ENCODE measurements around the gene CITED2. TPM values are rescaled to one million over a fixed set of nuclear protein-coding genes. Genes with fewer than 3 reads are reported as not detected.
A peak's percentile ranks its signal among the peaks of the same experiment; 100 is the strongest.

Gene CITED2, protein sequence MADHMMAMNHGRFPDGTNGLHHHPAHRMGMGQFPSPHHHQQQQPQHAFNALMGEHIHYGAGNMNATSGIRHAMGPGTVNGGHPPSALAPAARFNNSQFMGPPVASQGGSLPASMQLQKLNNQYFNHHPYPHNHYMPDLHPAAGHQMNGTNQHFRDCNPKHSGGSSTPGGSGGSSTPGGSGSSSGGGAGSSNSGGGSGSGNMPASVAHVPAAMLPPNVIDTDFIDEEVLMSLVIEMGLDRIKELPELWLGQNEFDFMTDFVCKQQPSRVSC
- 100 to 1,000 TPM in 1 of 3 donors, 10 to 100 TPM in 2; 73.9 to 103 (median 88.1) TPM for total RNA-seq
- long read RNA-seq, donor 1, partial matches to known transcripts, result 0 of 5 reads
- long read RNA-seq, donor 1, other reads (novel, unspliced or antisense), result 3 of 5 reads
- long read RNA-seq, donor 2, partial matches to known transcripts, result 0 of 1 reads
- long read RNA-seq, donor 2, other reads (novel, unspliced or antisense), result 0 of 1 reads

DNA sequence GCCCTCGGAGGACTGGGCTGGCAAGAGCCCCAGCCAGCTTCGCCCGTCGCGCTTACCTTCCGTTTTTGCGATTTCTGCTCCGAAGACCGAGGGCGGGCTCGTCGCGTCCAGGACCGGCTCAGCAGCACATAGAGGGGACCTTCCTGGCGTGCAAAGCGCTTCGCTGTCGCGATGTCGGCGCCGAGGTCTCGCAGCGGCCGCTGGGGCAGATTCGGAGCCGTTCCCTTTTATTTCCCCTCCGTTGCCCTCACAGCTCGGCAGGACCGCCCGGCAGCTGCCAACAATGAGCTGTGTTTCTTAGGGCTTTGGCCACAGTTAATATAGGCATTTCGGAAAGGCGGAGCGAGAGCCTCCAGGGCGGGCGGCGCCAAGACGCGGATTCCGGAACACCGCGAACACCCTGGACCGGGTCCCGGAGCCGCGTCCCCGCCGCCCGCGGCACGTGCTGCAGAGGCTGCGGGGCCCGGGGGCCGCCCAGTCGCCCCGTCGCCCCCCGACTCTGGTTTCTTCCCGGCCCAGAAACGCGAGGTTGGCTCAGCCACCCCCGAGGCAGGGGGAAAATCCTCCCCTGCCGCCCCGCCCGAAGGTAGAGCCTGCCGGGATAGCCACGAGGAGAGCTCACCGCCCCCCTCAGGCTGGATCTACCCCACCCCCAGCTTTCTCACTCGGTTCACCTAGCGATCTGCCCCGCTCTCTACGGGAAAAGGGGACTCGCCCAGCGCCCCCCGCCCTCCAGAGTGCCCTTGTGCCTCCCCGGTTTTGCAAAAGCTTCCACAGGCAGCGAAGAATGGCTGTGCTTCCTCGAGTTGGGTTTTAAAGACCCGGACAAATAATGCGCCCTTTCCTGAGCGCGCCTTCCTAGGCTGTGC lies at the start of gene CITED2:
CITED2 (minus strand) TSS at position 292 of the 869 bp plus-strand sequence. CDS start 704 bp downstream, outside the sequence.
- Histone ChIP-seq H3K36me3 (ENCODE audit: low read depth) (no peaks in the 10 kb centered on the region), H3K4me3 (peak within 1 kb of the TSS; percentile 95), H3K9me3 (no peaks in the 10 kb centered on the region), H3K4me1 (ENCODE audit: low read depth) (peaks cover 23% of the 10 kb centered on the region)
- DNase-seq (peak; percentile 95 to 96 (median 96)), ATAC-seq (peak; percentile 85)
- intact Hi-C loops (cut with DNase I, micrococcal nuclease), result loop anchor here (5.0 to 10.0 kb wide), 5 partner anchors 160 to 610 kb away; no protein-coding TSS in a partner anchor
- TF ChIP-seq, protein P1, sequence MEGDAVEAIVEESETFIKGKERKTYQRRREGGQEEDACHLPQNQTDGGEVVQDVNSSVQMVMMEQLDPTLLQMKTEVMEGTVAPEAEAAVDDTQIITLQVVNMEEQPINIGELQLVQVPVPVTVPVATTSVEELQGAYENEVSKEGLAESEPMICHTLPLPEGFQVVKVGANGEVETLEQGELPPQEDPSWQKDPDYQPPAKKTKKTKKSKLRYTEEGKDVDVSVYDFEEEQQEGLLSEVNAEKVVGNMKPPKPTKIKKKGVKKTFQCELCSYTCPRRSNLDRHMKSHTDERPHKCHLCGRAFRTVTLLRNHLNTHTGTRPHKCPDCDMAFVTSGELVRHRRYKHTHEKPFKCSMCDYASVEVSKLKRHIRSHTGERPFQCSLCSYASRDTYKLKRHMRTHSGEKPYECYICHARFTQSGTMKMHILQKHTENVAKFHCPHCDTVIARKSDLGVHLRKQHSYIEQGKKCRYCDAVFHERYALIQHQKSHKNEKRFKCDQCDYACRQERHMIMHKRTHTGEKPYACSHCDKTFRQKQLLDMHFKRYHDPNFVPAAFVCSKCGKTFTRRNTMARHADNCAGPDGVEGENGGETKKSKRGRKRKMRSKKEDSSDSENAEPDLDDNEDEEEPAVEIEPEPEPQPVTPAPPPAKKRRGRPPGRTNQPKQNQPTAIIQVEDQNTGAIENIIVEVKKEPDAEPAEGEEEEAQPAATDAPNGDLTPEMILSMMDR (IDR thresholded peaks at IDR 0.05), result no peak

DNA sequence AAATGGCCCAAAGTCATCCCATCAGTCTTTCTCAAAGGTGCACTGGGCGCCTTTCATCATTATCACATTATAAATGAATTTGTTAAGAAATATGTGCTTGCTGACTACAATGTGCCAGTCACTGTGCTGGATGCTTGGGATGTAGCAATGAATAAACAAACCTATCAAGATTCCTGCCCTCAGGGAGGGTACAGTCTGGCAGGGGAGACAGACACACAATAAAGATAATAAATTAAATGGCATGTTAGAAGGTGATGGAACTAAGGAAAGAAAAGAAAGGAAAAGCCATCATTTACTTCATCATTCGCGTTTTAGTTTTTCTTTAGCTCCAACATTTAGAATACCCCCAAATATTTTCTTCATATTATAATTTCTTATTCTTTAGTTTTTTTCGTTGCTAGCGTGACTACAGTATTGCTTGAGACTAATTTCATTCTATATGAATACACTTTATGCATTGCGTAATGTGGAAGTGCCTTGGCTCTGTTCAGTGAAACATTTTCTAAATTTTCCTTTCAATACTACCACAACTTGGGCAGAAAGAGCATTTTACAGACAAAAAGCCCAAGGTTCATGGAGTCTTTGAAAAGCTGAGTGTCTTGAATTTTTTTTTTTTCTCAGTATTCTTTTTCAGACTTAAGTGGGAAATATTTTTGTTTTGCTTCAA lies 48.7 kb upstream of the CITED2 start:
- ATAC-seq (no peak), DNase-seq (no peak)
- intact Hi-C loops (cut with DNase I, micrococcal nuclease), result no loop called here
- TF ChIP-seq, protein P1 (IDR thresholded peaks at IDR 0.05), result no peak
- Histone ChIP-seq H3K9me3 (no peaks in the 10 kb centered on the region), H3K36me3 (ENCODE audit: low read depth) (no peaks in the 10 kb centered on the region), H3K4me3 (no peak overlapping the region), H3K4me1 (ENCODE audit: low read depth) (no peaks in the 10 kb centered on the region)

DNA sequence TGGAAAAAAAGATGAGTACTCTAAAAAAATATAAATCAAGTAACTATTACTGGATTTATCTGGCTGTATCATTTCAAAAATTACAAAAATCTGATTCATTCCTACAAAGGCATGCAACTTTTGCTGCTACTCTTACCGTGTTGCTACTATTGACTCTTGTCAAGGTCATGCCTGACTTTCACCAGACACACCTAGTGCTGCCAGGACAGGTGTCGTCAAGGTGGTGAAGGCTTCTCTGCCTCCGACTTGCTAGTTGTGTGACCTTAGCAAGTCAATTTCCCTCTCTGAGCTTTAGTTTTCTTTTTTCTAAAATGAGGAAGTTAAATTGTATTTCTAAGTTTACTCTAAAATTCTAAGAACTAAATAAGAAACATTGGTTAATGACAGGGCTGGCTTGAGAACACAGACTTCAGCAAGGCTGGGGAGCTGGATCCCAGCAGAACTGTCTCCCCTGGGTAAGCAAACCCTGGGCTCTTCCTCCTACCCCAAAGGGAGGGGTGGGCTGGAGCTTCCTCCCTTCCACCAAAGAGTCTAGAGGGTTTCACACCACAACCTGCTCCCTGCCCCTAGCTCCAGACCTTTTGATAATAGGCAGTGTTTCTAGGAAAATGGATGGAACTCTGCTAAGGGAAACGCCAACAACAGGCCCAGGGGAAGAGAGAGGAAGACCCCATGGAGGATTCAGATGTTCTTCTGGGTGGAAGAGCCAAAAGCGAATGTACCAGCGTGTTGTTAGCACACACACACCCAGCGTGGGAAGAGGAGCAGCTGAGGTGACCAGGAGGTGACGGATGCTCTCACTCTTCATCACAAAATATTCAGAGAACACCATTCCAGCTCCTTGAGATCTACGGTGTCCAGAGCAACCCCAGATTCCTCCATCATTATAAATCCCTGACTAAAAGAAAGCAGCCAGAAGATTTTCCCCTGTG lies 47.9 kb upstream of the CITED2 start:
- Histone ChIP-seq H3K9me3 (no peaks in the 10 kb centered on the region), H3K4me1 (ENCODE audit: low read depth) (no peaks in the 10 kb centered on the region), H3K36me3 (ENCODE audit: low read depth) (no peaks in the 10 kb centered on the region), H3K4me3 (no peak overlapping the region)
- TF ChIP-seq, protein P1 (IDR thresholded peaks at IDR 0.05), result no peak
- DNase-seq (peak in 2 of 3 donors; percentile 18 to 31), ATAC-seq (peak; percentile 60)
- intact Hi-C loops (cut with DNase I, micrococcal nuclease), result no loop called here

DNA sequence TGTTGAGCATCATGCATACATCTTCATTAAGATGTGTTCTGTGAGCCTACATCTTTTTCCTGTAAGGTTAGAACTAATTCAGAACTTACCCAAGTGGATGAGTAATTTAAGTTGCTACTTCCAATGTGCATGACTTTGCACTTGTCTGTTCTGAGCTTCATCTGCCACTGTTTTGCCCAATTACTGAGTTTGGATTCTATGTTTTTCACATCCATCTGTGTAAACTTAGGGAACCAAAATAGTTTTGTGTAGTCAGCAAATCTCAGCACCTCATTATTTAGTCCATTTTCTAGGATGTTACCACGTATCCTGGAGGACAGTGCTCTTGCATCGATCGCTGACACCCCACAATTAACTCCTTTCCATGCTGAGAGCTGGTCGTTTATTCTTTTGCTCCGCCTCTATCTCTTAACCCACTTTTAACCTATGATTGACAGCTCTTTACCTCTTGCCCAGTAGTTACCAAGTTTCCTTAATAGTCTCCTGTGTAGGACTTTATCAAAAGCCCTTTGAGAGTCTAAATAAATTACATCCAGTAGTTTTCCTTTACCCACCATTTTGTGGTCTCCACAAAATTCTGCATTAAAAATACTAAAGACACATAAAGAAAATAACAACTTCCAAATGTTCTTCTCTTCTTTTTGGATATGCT lies 44.2 kb upstream of the CITED2 start:
- Histone ChIP-seq H3K4me3 (no peak overlapping the region), H3K9me3 (no peaks in the 10 kb centered on the region), H3K36me3 (ENCODE audit: low read depth) (no peaks in the 10 kb centered on the region), H3K4me1 (ENCODE audit: low read depth) (no peaks in the 10 kb centered on the region)
- intact Hi-C loops (cut with DNase I, micrococcal nuclease), result no loop called here
- no peak for DNase-seq
- no peak for ATAC-seq
- TF ChIP-seq, protein P1 (IDR thresholded peaks at IDR 0.05), result no peak

Measured in mucosa of descending colon (tissue), 3 donors.